ENCODE measurements around the gene ABCB11.

- TF ChIP-seq CTCF (IDR thresholded peaks at IDR 0.05; ENCODE audit: poor library complexity, severe bottlenecking) = no peak
- no peak for TF ChIP-seq EP300 (conservative IDR thresholded peaks at IDR 0.05; ENCODE audit: poor library complexity, severe bottlenecking)
- no peak for TF ChIP-seq RAD21 (conservative IDR thresholded peaks at IDR 0.05)
- TF ChIP-seq TAF1 (IDR thresholded peaks at IDR 0.05; ENCODE audit: low read depth) = no peak
- TF ChIP-seq REST (IDR thresholded peaks at IDR 0.05; ENCODE audit: borderline replicate concordance) = no peak
- TF ChIP-seq EZH2 (IDR thresholded peaks at IDR 0.05; ENCODE audit: borderline replicate concordance, insufficient read depth, low read length, poor library complexity, severe bottlenecking) = no peak
- no peak for TF ChIP-seq POLR2AphosphoS5 (IDR thresholded peaks at IDR 0.05)
- TF ChIP-seq MXI1 (conservative IDR thresholded peaks at IDR 0.05; ENCODE audit: poor library complexity, severe bottlenecking) = no peak
Observed at GRCh38 chr2:169069341-169069740, 38.2 kb upstream of the ABCB11 start, which contains the start of gene DHRS9.

Data from neural cell (in vitro differentiated cells).